ELF-1 (cell line): ENCODE measurements around the gene WBP11.
"Not testable (repeated sequence)": the region's sequence is repeated elsewhere in the genome, so short reads cannot be mapped to it uniquely, and the experiment has no call there.

ENCODE experiments used
- DNase-seq: peaks from one replicate; pipeline ENCODE4 v3.0.0-alpha.2; 2016; ENCODE audit warnings: low read depth, low spot score

Gene WBP11

GRCh38 chr12:14772946-14773345 is 30.3 kb downstream of the WBP11 start:
- DNase-seq: no peak

GRCh38 chr12:14771651-14772137 is 31.6 kb downstream of the WBP11 start:
- peak; percentile 44 for DNase-seq

GRCh38 chr12:14770496-14771461 is 32.5 kb downstream of the WBP11 start:
- DNase-seq: peak; percentile 98

GRCh38 chr12:14769969-14770495 is 33.2 kb downstream of the WBP11 start:
- DNase-seq: peak; percentile 94

GRCh38 chr12:14769466-14769968 is 33.8 kb downstream of the WBP11 start:
- DNase-seq: peak; percentile 89

- DNase-seq: peak; percentile 73
Measured at GRCh38 chr12:14768823-14769405, 34.4 kb downstream of the WBP11 start.

- DNase-seq: no peak
Measured at GRCh38 chr12:14767617-14768016, 35.7 kb downstream of the WBP11 start.

GRCh38 chr12:14766649-14767215 is 36.5 kb downstream of the WBP11 start:
- no peak for DNase-seq

- DNase-seq: not testable (repeated sequence)
Measured at GRCh38 chr12:14766020-14766419, 37.3 kb downstream of the WBP11 start.

- no peak for DNase-seq
Measured at GRCh38 chr12:14765398-14765797, 37.9 kb downstream of the WBP11 start.

- DNase-seq: not testable (repeated sequence)
Measured at GRCh38 chr12:14759711-14760280, 43.5 kb downstream of the WBP11 start.

GRCh38 chr12:14756334-14757143 is 46.7 kb downstream of the WBP11 start:
- DNase-seq: peak; percentile 76

- DNase-seq: no peak
Measured at GRCh38 chr12:14751986-14752385, 51.3 kb downstream of the WBP11 start.

GRCh38 chr12:14743061-14743460 is 60.2 kb downstream of the WBP11 start:
- no peak for DNase-seq

GRCh38 chr12:14741942-14742341 is 61.3 kb downstream of the WBP11 start:
- no peak for DNase-seq

GRCh38 chr12:14741153-14741552 is 62.1 kb downstream of the WBP11 start:
- DNase-seq: no peak

GRCh38 chr12:14736441-14736840 is 66.8 kb downstream of the WBP11 start:
- DNase-seq: not testable (repeated sequence)
